ENCODE measurements around the gene FBLN1. TPM values are rescaled to one million over a fixed set of nuclear protein-coding genes. Genes with fewer than 3 reads are reported as not detected.
"Not testable (repeated sequence)": the region's sequence is repeated elsewhere in the genome, so short reads cannot be mapped to it uniquely, and the experiment has no call there.

Gene FBLN1
- total RNA-seq, 1 experiment from 2014 or later, result 85.4 TPM

- DNase-seq (ENCODE audit: low read depth), result no peak
- in situ Hi-C loops (cut with HindIII; ENCODE audit: low pct_unique_long_range_greater_than_20kb, low sequenced_read_pairs), result no loop called here
Observed at GRCh38 chr22:45584621-45585436, 82.1 kb downstream of the FBLN1 start.

- in situ Hi-C loops (cut with HindIII; ENCODE audit: low pct_unique_long_range_greater_than_20kb, low sequenced_read_pairs), result no loop called here
- DNase-seq (ENCODE audit: low read depth), result peak; percentile 69
Observed at GRCh38 chr22:45585437-45585755, 82.7 kb downstream of the FBLN1 start.

GRCh38 chr22:45585946-45586540, 83.4 kb downstream of the FBLN1 start:
- no peak for DNase-seq (ENCODE audit: low read depth)
- in situ Hi-C loops (cut with HindIII; ENCODE audit: low pct_unique_long_range_greater_than_20kb, low sequenced_read_pairs), result no loop called here

- DNase-seq (ENCODE audit: low read depth), result no peak
- in situ Hi-C loops (cut with HindIII; ENCODE audit: low pct_unique_long_range_greater_than_20kb, low sequenced_read_pairs), result no loop called here
Observed at GRCh38 chr22:45586651-45587405, 84.1 kb downstream of the FBLN1 start.

- in situ Hi-C loops (cut with HindIII; ENCODE audit: low pct_unique_long_range_greater_than_20kb, low sequenced_read_pairs), result no loop called here
- peak; percentile 49 for DNase-seq (ENCODE audit: low read depth)
Observed at GRCh38 chr22:45587638-45588505, 85.2 kb downstream of the FBLN1 start.

- DNase-seq (ENCODE audit: low read depth), result no peak
- in situ Hi-C loops (cut with HindIII; ENCODE audit: low pct_unique_long_range_greater_than_20kb, low sequenced_read_pairs), result no loop called here
Observed at GRCh38 chr22:45589556-45589955, 86.9 kb downstream of the FBLN1 start.

GRCh38 chr22:45590262-45590661, 87.6 kb downstream of the FBLN1 start:
- in situ Hi-C loops (cut with HindIII; ENCODE audit: low pct_unique_long_range_greater_than_20kb, low sequenced_read_pairs), result no loop called here
- no peak for DNase-seq (ENCODE audit: low read depth)

- in situ Hi-C loops (cut with HindIII; ENCODE audit: low pct_unique_long_range_greater_than_20kb, low sequenced_read_pairs); DNase-seq (ENCODE audit: low read depth): not testable (repeated sequence)
Observed at GRCh38 chr22:45591633-45592213, 89.0 kb downstream of the FBLN1 start.

GRCh38 chr22:45594123-45594941, 91.6 kb downstream of the FBLN1 start:
- DNase-seq (ENCODE audit: low read depth), result no peak
- in situ Hi-C loops (cut with HindIII; ENCODE audit: low pct_unique_long_range_greater_than_20kb, low sequenced_read_pairs), result no loop called here

- in situ Hi-C loops (cut with HindIII; ENCODE audit: low pct_unique_long_range_greater_than_20kb, low sequenced_read_pairs), result no loop called here
- no peak for DNase-seq (ENCODE audit: low read depth)
Observed at GRCh38 chr22:45597460-45598192, 94.9 kb downstream of the FBLN1 start.

GRCh38 chr22:45598596-45599217, 96.0 kb downstream of the FBLN1 start:
- DNase-seq (ENCODE audit: low read depth), result no peak
- in situ Hi-C loops (cut with HindIII; ENCODE audit: low pct_unique_long_range_greater_than_20kb, low sequenced_read_pairs), result no loop called here

GRCh38 chr22:45599836-45600577, 97.3 kb downstream of the FBLN1 start:
- in situ Hi-C loops (cut with HindIII; ENCODE audit: low pct_unique_long_range_greater_than_20kb, low sequenced_read_pairs), result no loop called here
- DNase-seq (ENCODE audit: low read depth), result no peak

GRCh38 chr22:45600790-45601730, 98.4 kb downstream of the FBLN1 start:
- in situ Hi-C loops (cut with HindIII; ENCODE audit: low pct_unique_long_range_greater_than_20kb, low sequenced_read_pairs), result no loop called here
- DNase-seq (ENCODE audit: low read depth), result peak; percentile 48

GRCh38 chr22:45602004-45602733, 99.5 kb downstream of the FBLN1 start:
- in situ Hi-C loops (cut with HindIII; ENCODE audit: low pct_unique_long_range_greater_than_20kb, low sequenced_read_pairs), result no loop called here
- DNase-seq (ENCODE audit: low read depth), result no peak
